Breast epithelium (tissue), 3 donors: ENCODE data around the gene ADAT3.

ENCODE experiments used
- CTCF ChIP-seq, 3 donors: fragments of 450-650 bp; IDR thresholded peaks; one replicate each; pipeline ENCODE4 v1.5.1; 2016 to 2017; ENCODE audit warnings: antibody characterized with exemption in 3 of 3, mild to moderate bottlenecking in 3 of 3, moderate library complexity in 3 of 3
- POLR2A ChIP-seq: fragments of 450-650 bp; IDR thresholded peaks from one replicate; pipeline ENCODE4 v1.6.1; 2016; ENCODE audit warnings: antibody characterized with exemption, mild to moderate bottlenecking, moderate library complexity

- TF ChIP-seq POLR2A (no peak), CTCF (IDR thresholded peaks at IDR 0.05) (no peak)
Observed at GRCh38 chr19:1861599-1862031, 43.6 kb upstream of the ADAT3 start.
